GM06990 (cell line): Measurements from ENCODE around the gene GRM8.

Source experiments
- DNase-seq: peaks from one replicate; pipeline ENCODE4 v3.0.0-alpha.2; 2011; ENCODE audit not compliant: insufficient read length; ENCODE audit errors: extremely low read depth
- H3K27me3 ChIP-seq: replicated peaks from 2 replicates; pipeline ENCODE4 v1.6.0; 2011; ENCODE audit warnings: low read length; ENCODE audit not compliant: control insufficient read depth, insufficient read depth
- H3K36me3 ChIP-seq: 2 replicates; pipeline ENCODE4 v1.5.1; 2011; ENCODE audit warnings: low read length; ENCODE audit not compliant: control insufficient read depth, insufficient read depth
- H3K4me3 ChIP-seq: replicated peaks from 2 replicates; pipeline ENCODE4 v1.5.1; 2011; ENCODE audit warnings: low read depth, mild to moderate bottlenecking, control low read depth, low read length
- TF ChIP-seq, protein P1 (sequence below): IDR thresholded peaks from 2 replicates; pipeline ENCODE4 v1.5.1; 2011; ENCODE audit warnings: low read length, control low read depth, mild to moderate bottlenecking, inconsistent platforms; ENCODE audit not compliant: insufficient read depth, poor library complexity, severe bottlenecking

Gene GRM8

GRCh38 chr7:127252778-127253280 is at the start of gene GRM8:
GRM8 (minus strand) TSS chr7:127252941.
- TF ChIP-seq, protein P1, sequence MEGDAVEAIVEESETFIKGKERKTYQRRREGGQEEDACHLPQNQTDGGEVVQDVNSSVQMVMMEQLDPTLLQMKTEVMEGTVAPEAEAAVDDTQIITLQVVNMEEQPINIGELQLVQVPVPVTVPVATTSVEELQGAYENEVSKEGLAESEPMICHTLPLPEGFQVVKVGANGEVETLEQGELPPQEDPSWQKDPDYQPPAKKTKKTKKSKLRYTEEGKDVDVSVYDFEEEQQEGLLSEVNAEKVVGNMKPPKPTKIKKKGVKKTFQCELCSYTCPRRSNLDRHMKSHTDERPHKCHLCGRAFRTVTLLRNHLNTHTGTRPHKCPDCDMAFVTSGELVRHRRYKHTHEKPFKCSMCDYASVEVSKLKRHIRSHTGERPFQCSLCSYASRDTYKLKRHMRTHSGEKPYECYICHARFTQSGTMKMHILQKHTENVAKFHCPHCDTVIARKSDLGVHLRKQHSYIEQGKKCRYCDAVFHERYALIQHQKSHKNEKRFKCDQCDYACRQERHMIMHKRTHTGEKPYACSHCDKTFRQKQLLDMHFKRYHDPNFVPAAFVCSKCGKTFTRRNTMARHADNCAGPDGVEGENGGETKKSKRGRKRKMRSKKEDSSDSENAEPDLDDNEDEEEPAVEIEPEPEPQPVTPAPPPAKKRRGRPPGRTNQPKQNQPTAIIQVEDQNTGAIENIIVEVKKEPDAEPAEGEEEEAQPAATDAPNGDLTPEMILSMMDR = no peak
- peak; percentile 30 for DNase-seq
- Histone ChIP-seq H3K4me3 (peak within 1 kb of the TSS; percentile 67), H3K27me3 (peaks cover 5% of the 10 kb centered on the region), H3K36me3 (no peaks in the 10 kb centered on the region)

GRCh38 chr7:127290801-127291361 is 38.1 kb upstream of the GRM8 start:
- H3K4me3 ChIP-seq = no peak overlapping the region
- H3K36me3 ChIP-seq = no peaks in the 10 kb centered on the region
- TF ChIP-seq, protein P1 = no peak
- no peak for DNase-seq
- peaks cover 3% of the 10 kb centered on the region for H3K27me3 ChIP-seq

DNA sequence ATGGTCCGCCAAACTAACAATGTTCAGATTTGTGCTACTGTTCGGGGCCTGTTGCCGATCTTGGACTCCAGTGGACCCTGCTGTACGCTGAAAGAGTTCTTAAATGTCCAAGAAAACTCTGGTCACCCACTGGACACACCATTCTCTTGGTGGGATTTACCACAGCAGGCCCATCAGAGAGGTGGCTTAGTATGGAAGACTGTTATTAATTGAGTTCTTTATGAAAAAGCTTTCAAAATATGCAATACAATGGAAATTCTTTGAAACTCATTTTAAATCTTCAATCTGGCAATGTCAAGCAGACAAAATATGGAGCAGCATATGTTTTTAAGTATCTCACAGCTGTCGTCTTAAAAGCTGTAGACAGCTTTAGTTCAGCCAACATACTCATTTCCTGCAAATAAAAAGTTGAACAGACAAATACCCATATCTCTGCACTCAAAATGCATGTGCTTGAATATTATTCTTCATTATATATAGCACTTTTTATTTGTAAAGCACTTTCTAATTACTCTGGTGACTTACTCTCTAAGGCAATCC is 37.4 kb upstream of the GRM8 start:
- no peaks in the 10 kb centered on the region for H3K36me3 ChIP-seq
- peaks cover 3% of the 10 kb centered on the region for H3K27me3 ChIP-seq
- TF ChIP-seq, protein P1 = no peak
- H3K4me3 ChIP-seq = no peak overlapping the region
- DNase-seq = no peak

DNA sequence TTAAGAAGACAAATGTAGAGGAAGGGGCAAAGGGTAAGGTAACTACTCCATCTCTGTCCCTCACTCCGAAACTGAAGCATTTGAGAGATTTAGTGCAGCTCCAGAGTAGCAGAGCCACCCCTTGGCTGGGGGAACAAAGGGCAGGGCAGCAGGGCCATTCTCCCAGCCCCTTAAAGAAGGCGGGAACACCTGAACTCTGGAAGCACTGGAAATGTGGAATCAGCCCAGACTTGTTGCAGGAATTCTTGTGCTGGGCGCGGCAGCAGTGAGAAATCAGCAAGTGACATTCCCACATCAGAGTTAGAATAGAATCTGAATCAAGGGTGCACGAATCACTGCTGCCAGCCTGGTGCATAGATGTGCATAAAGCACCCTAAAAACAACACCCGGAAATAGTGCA is 34.4 kb upstream of the GRM8 start:
- no peak overlapping the region for H3K4me3 ChIP-seq
- H3K27me3 ChIP-seq = no peaks in the 10 kb centered on the region
- H3K36me3 ChIP-seq = no peaks in the 10 kb centered on the region
- TF ChIP-seq, protein P1 = no peak
- no peak for DNase-seq

GRCh38 chr7:127270093-127270492 is 17.4 kb upstream of the GRM8 start:
- no peaks in the 10 kb centered on the region for H3K27me3 ChIP-seq
- no peak for DNase-seq
- TF ChIP-seq, protein P1 = no peak

More at GRCh38 chr7:127270093-127270492, 17.4 kb upstream of the GRM8 start:
- Histone ChIP-seq H3K4me3 (no peak overlapping the region), H3K36me3 (no peaks in the 10 kb centered on the region)
